CD4-positive, alpha-beta memory T cell (primary cell): ENCODE measurements around the gene SSTR4. TPM values are rescaled to one million over a fixed set of nuclear protein-coding genes. Genes with fewer than 3 reads are reported as not detected.

ENCODE experiments used
- CTCF ChIA-PET: fragments of 350-600 bp; sonication (Branson Sonifier 250); formaldehyde crosslinking; loops from one replicate; lab custom pipeline; 2021; ENCODE audit warnings: inconsistent platforms; ENCODE audit not compliant: partially characterized antibody; lab: Charles Lee
- POLR2A ChIA-PET: fragments of 350-600 bp; sonication (Branson Sonifier 250); formaldehyde crosslinking; loops from one replicate; lab custom pipeline; 2021; ENCODE audit not compliant: partially characterized antibody; lab: Charles Lee
- DNase-seq, 5 donors: peaks; one replicate each; pipeline versions ENCODE4 v3.0.0 to v3.0.0-alpha.2; 2020 to 2022; ENCODE audit warnings: mixed read lengths in 1 of 5
- H3K27ac ChIP-seq: one replicate; pipeline ENCODE4 v1.7.0; 2013; ENCODE audit warnings: low read depth, low read length
- H3K27me3 ChIP-seq: 2 replicates; pipeline ENCODE4 v1.7.0; 2013; ENCODE audit warnings: mild to moderate bottlenecking, low read length, moderate library complexity; ENCODE audit not compliant: insufficient read depth
- H3K36me3 ChIP-seq: 2 replicates; pipeline ENCODE4 v1.7.0; 2013; ENCODE audit warnings: mild to moderate bottlenecking, low read length, moderate library complexity; ENCODE audit not compliant: insufficient read depth
- H3K4me1 ChIP-seq: 2 replicates; pipeline ENCODE4 v1.7.0; 2013; ENCODE audit warnings: mild to moderate bottlenecking, low read length, moderate library complexity; ENCODE audit not compliant: insufficient read depth
- H3K4me3 ChIP-seq, 2 donors: one replicate each; pipeline ENCODE4 v1.7.0; 2013; ENCODE audit warnings: low read length in 2 of 2, mild to moderate bottlenecking in 1 of 2
- H3K9me3 ChIP-seq, 2 donors: one replicate each; pipeline ENCODE4 v1.7.0; 2013; ENCODE audit warnings: low read length in 2 of 2, control low read depth in 1 of 2; ENCODE audit not compliant: control insufficient read depth in 1 of 2
- H3K27ac Mint-ChIP-seq, 7 donors: one replicate each; pipeline ENCODE4 v1.8.0; 2020 to 2021; ENCODE audit warnings: mixed read lengths in 7 of 7, mild to moderate bottlenecking in 6 of 7, inconsistent platforms in 3 of 7, moderate library complexity in 3 of 7
- H3K27me3 Mint-ChIP-seq, 2 donors: one replicate each; pipeline ENCODE4 v1.8.0; 2020 to 2021; ENCODE audit warnings: mixed read lengths in 2 of 2
- H3K36me3 Mint-ChIP-seq, 2 donors: one replicate each; pipeline ENCODE4 v1.8.0; 2020 to 2021; ENCODE audit warnings: mixed read lengths in 2 of 2, inconsistent platforms in 1 of 2, mild to moderate bottlenecking in 1 of 2
- H3K4me1 Mint-ChIP-seq, 4 donors: one replicate each; pipeline ENCODE4 v1.8.0; 2020 to 2021; ENCODE audit warnings: mixed read lengths in 4 of 4, mild to moderate bottlenecking in 1 of 4
- H3K4me3 Mint-ChIP-seq, 8 donors: one replicate each; pipeline ENCODE4 v1.8.0; 2020 to 2021; ENCODE audit warnings: mixed read lengths in 8 of 8, mild to moderate bottlenecking in 7 of 8, moderate library complexity in 6 of 8, inconsistent platforms in 3 of 8
- H3K9me3 Mint-ChIP-seq, 8 donors: one replicate each; pipeline ENCODE4 v1.8.0; 2020 to 2021; ENCODE audit warnings: mixed read lengths in 8 of 8, mild to moderate bottlenecking in 5 of 8, inconsistent platforms in 3 of 8, moderate library complexity in 1 of 8
- intact Hi-C: fragments of 100-400 bp; cut with micrococcal nuclease; formaldehyde crosslinking; loops from one replicate; pipeline ENCODE4 v1.15.1; 2023
- polyA plus RNA-seq, 2 donors: library from polyadenylated mRNA; unstranded; fragments of 300-500 nt; fragmentation: Illumina TruSeq; gene quantifications; one replicate each; pipeline ENCODE4 v1.2.3, GENCODE V29; 2021
- total RNA-seq, 2 experiments: library from RNA; stranded (reverse); gene quantifications; one replicate each; pipeline ENCODE4 v1.2.3, GENCODE V29; 2021

SSTR4 gene
- total and polyA plus RNA-seq, 4 experiments from 2014 or later, result not detected

DNA sequence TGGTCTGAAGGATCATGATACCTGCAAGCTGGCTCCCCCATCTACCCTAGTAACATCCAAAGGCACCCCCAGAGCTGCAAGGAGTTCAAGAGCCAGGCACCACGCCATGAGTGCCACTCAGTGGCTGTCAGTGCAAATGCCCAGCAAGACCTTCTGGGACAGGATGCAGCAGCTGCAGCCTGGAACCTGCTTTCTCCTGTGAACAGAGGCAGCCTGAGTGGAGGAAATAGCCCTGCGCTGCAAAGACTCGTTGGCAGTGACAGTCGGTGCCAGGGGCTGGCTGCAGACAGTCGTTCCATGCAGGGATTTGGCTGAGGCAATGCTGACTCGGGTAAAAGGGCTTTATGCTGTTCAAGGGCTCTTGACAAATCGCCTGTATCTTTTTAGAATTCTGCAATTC is 15.7 kb upstream of the SSTR4 start:
- CTCF ChIA-PET, result no interaction called here
- POLR2A ChIA-PET, result no interaction called here
- H3K27me3 Mint-ChIP-seq, result no peaks in the 10 kb centered on the region
- H3K27me3 ChIP-seq, result no peaks in the 10 kb centered on the region
- H3K27ac Mint-ChIP-seq, result no peak overlapping the region
- no peaks in the 10 kb centered on the region for H3K36me3 ChIP-seq
- no peak overlapping the region for H3K4me3 Mint-ChIP-seq
- no peaks in the 10 kb centered on the region for H3K4me1 ChIP-seq
- intact Hi-C loops, result no loop called here
- no peak overlapping the region for H3K4me3 ChIP-seq
- no peaks in the 10 kb centered on the region for H3K9me3 ChIP-seq
- H3K9me3 Mint-ChIP-seq, result no peaks in the 10 kb centered on the region
- no peaks in the 10 kb centered on the region for H3K36me3 Mint-ChIP-seq
- H3K27ac ChIP-seq, result no peak overlapping the region
- no peaks in the 10 kb centered on the region for H3K4me1 Mint-ChIP-seq
- no peak for DNase-seq

DNA sequence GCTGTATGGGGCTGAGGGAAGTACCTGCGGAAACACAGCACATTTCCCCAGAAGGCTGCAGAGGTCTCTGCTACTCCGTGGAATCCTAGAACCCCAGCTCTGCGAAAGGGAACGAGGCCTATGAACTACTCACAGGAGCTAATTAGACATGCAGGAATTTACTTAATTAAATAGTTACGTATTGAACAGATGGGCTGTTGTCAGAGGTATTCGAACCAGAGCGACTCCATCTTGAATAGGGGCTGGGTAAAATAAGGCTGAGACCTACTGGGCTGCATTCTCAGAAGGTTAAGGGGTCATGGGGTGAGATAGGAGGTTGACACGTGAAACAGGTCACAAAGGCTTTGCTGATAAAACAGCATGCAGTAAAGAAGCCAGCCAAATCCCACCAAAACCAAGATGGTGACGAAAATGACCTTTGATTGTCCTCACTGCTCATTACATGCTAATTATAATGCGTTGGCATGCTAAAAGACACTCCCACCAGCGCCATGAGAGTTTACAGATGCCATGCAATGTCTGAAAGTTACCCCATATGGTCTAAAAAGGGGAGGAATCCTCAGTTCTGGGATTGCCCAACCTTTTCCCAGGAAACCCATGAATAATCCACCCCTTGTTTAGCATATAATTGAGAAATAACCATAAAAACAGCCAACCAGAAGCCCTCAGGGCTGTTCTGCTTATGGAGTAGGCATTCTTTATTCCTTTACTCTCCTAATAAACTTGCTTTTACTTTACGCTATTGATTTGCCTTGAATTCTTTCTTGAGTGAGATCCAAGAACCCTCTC is 14.7 kb upstream of the SSTR4 start:
- H3K27ac ChIP-seq, result no peak overlapping the region
- H3K36me3 ChIP-seq, result no peaks in the 10 kb centered on the region
- no peaks in the 10 kb centered on the region for H3K27me3 ChIP-seq
- Mint-ChIP-seq H3K36me3 (no peaks in the 10 kb centered on the region), H3K27ac (no peak overlapping the region), H3K27me3 (no peaks in the 10 kb centered on the region), H3K4me1 (no peaks in the 10 kb centered on the region), H3K4me3 (no peak overlapping the region), H3K9me3 (no peaks in the 10 kb centered on the region)
- no peaks in the 10 kb centered on the region for H3K9me3 ChIP-seq
- H3K4me1 ChIP-seq, result no peaks in the 10 kb centered on the region
- no peak for DNase-seq
- POLR2A ChIA-PET, result no interaction called here
- CTCF ChIA-PET, result no interaction called here
- intact Hi-C loops, result no loop called here
- H3K4me3 ChIP-seq, result no peak overlapping the region

DNA sequence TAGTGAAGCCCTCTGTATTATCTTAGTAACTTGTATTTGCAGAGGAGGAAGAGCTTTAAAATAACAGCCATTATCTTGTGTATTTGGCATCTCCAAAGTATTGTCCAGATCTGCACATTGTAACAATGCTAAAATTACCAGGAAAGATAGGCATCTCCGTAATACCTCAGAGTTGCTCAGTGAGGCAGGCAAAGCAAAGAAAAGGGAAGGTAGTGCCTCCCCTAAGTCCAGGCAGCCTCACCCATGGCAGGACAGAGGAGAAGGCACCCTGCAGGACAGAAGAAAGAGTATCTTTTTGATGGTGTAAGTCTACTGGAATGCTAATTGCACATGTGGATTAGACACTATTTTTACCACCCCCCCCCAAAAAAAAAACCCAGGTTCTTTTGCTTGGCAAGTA is 13.6 kb upstream of the SSTR4 start:
- ChIA-PET CTCF (no interaction called here), POLR2A (no interaction called here)
- Mint-ChIP-seq H3K36me3 (no peaks in the 10 kb centered on the region), H3K9me3 (no peaks in the 10 kb centered on the region), H3K4me1 (no peaks in the 10 kb centered on the region), H3K27ac (no peak overlapping the region), H3K27me3 (no peaks in the 10 kb centered on the region), H3K4me3 (no peak overlapping the region)
- no peaks in the 10 kb centered on the region for H3K4me1 ChIP-seq
- no peaks in the 10 kb centered on the region for H3K27me3 ChIP-seq
- H3K27ac ChIP-seq, result no peak overlapping the region
- intact Hi-C loops, result no loop called here
- no peak overlapping the region for H3K4me3 ChIP-seq
- DNase-seq, result no peak
- H3K9me3 ChIP-seq, result no peaks in the 10 kb centered on the region
- H3K36me3 ChIP-seq, result no peaks in the 10 kb centered on the region

DNA sequence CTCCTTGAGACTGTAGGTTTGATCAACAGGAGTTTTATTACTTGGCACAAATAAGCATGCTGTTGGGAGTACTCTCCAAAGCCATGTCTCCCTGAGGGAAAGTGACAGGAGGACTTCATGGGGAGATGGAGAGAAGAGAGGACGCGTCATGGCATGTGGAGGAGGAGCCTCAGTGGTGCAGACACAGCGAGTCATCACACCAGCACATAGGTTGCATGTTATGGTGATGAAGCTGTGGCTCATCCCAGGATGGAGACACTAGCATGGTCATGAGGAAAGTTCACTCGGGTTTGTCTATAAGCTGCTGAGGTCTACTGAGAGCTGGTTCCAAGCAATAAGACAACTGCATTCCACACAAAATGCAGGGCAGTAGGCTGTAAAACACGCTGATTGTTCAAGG is 13.2 kb upstream of the SSTR4 start:
- no peak overlapping the region for H3K4me3 Mint-ChIP-seq
- H3K9me3 ChIP-seq, result no peaks in the 10 kb centered on the region
- no peak overlapping the region for H3K4me3 ChIP-seq
- no peaks in the 10 kb centered on the region for H3K36me3 ChIP-seq
- ChIA-PET POLR2A (no interaction called here), CTCF (no interaction called here)
- DNase-seq, result no peak
- H3K4me1 ChIP-seq, result no peaks in the 10 kb centered on the region
- no peaks in the 10 kb centered on the region for H3K27me3 ChIP-seq
- H3K27ac ChIP-seq, result no peak overlapping the region
- intact Hi-C loops, result no loop called here
- H3K27ac Mint-ChIP-seq, result no peak overlapping the region
- no peaks in the 10 kb centered on the region for H3K4me1 Mint-ChIP-seq
- H3K9me3 Mint-ChIP-seq, result peaks cover 0 to 1% (median 0%) of the 10 kb centered on the region in 8 donors
- H3K27me3 Mint-ChIP-seq, result no peaks in the 10 kb centered on the region
- H3K36me3 Mint-ChIP-seq, result no peaks in the 10 kb centered on the region

DNA sequence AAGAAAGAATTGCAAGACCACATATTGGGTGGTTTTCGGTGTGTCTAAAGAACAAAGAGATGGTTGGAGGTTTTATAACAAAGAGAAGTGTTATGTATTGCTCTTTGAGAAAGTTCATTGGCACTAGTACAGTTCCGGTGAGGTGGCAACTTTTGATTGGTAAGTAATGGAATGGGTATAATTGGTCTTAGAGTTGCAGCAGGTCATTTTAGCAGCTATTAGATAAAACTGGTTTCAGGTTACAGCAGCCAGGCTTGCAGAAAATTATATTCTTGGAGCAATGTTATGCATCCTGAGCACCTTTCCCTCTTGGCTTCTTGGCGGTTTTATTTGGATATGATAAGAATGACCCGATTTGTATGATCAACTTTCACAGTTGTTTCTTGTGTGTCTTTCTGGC is 12.3 kb upstream of the SSTR4 start:
- Mint-ChIP-seq H3K27ac (no peak overlapping the region), H3K27me3 (no peaks in the 10 kb centered on the region), H3K36me3 (no peaks in the 10 kb centered on the region), H3K9me3 (peaks cover 0 to 2% (median 0%) of the 10 kb centered on the region in 8 donors), H3K4me3 (no peak overlapping the region), H3K4me1 (no peaks in the 10 kb centered on the region)
- intact Hi-C loops, result no loop called here
- no peak for DNase-seq
- CTCF ChIA-PET, result no interaction called here
- no peak overlapping the region for H3K27ac ChIP-seq
- no peak overlapping the region for H3K4me3 ChIP-seq
- no peaks in the 10 kb centered on the region for H3K4me1 ChIP-seq
- no peaks in the 10 kb centered on the region for H3K27me3 ChIP-seq
- POLR2A ChIA-PET, result no interaction called here
- no peaks in the 10 kb centered on the region for H3K9me3 ChIP-seq
- no peaks in the 10 kb centered on the region for H3K36me3 ChIP-seq

DNA sequence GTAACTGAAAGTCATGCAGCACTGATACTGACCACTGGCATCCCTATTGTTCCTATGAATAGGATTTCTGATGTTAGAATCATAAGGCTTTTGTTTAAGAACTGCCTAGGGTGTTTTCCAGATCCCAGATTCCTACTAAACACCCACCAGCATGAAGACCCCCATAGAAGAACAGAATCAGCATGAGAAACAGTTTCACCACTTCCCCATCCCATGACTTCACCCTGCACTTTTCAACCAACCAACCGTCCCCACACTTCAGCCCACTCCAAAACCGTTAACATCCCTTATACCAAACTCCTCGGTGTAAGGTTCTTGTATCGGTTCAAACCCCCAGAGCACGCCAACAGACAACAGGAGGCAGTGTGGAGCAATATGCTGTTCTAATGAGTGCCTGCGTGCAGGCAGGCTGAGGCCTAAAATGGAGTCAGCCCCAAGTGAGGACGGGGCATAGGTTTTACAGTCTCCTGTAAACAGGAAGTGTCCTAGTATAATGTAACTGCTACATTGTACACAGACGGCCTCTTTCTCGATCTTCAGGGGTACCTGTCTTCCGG is 11.4 kb upstream of the SSTR4 start:
- CTCF ChIA-PET, result no interaction called here
- no peak overlapping the region for H3K4me3 Mint-ChIP-seq

DNA sequence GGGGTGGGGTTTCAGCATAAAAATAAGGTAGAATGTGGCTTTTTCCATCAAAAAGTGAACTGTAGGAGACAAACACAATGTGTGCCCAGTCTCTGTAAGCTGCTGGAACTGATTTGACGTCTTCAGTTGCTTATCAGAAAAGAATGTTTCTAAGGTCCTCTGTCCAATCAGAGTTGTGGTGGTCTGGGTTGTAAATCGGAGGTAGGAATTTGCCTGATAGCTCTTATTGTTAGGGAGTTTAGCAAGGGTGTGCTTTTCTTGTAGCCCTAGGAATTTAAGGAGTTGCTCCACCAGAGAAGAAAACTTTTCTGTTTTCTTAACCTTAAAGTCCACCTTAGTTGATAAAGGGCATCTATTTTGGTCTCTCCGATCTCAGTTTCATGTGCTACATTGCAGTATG is 10.4 kb upstream of the SSTR4 start:
- Histone ChIP-seq H3K9me3 (no peaks in the 10 kb centered on the region), H3K27me3 (no peaks in the 10 kb centered on the region), H3K4me3 (no peak overlapping the region), H3K4me1 (no peaks in the 10 kb centered on the region), H3K27ac (no peak overlapping the region), H3K36me3 (no peaks in the 10 kb centered on the region)
- ChIA-PET CTCF (no interaction called here), POLR2A (no interaction called here)
- Mint-ChIP-seq H3K9me3 (peaks cover 0 to 2% (median 0%) of the 10 kb centered on the region in 8 donors), H3K27me3 (no peaks in the 10 kb centered on the region), H3K4me1 (no peaks in the 10 kb centered on the region), H3K27ac (no peak overlapping the region), H3K4me3 (no peak overlapping the region), H3K36me3 (no peaks in the 10 kb centered on the region)
- DNase-seq, result no peak
- intact Hi-C loops, result no loop called here

More for the DNA sequence above, 11.4 kb upstream of the SSTR4 start:
- H3K36me3 ChIP-seq, result no peaks in the 10 kb centered on the region
- Mint-ChIP-seq H3K27ac (no peak overlapping the region), H3K27me3 (no peaks in the 10 kb centered on the region), H3K9me3 (peaks cover 0 to 2% (median 0%) of the 10 kb centered on the region in 8 donors), H3K4me1 (no peaks in the 10 kb centered on the region), H3K36me3 (no peaks in the 10 kb centered on the region)
- POLR2A ChIA-PET, result no interaction called here
- H3K27me3 ChIP-seq, result no peaks in the 10 kb centered on the region
- H3K9me3 ChIP-seq, result no peaks in the 10 kb centered on the region
- intact Hi-C loops, result no loop called here
- DNase-seq, result no peak
- no peaks in the 10 kb centered on the region for H3K4me1 ChIP-seq
- H3K4me3 ChIP-seq, result no peak overlapping the region
- no peak overlapping the region for H3K27ac ChIP-seq
